GM21825 (cell line): ENCODE data around the gene SBK1.

ENCODE experiments used
- ATAC-seq: cut with Tn5 transposase; IDR thresholded peaks from one replicate; pipeline ENCODE4 v1.9.1; 2021; ENCODE audit warnings: mild to moderate bottlenecking, moderate library complexity; ENCODE audit not compliant: unreplicated experiment

The SBK1 gene

GRCh38 chr16:28304214-28304613, 11.9 kb downstream of the SBK1 start:
- no peak for ATAC-seq

GRCh38 chr16:28307936-28308335, 15.6 kb downstream of the SBK1 start:
- no peak for ATAC-seq

- ATAC-seq = no peak
Observed at GRCh38 chr16:28308794-28309584, 16.7 kb downstream of the SBK1 start.

GRCh38 chr16:28309811-28310311, 17.5 kb downstream of the SBK1 start:
- no peak for ATAC-seq

GRCh38 chr16:28310796-28311195, 18.5 kb downstream of the SBK1 start:
- no peak for ATAC-seq

- no peak for ATAC-seq
Observed at GRCh38 chr16:28311413-28311812, 19.1 kb downstream of the SBK1 start.

GRCh38 chr16:28311913-28312312, 19.6 kb downstream of the SBK1 start:
- ATAC-seq = no peak

GRCh38 chr16:28312327-28312726, 20.0 kb downstream of the SBK1 start:
- ATAC-seq = no peak

- no peak for ATAC-seq
Observed at GRCh38 chr16:28313587-28313986, 21.3 kb downstream of the SBK1 start.

GRCh38 chr16:28316054-28316453, 23.7 kb downstream of the SBK1 start:
- no peak for ATAC-seq

GRCh38 chr16:28317040-28317880, 24.9 kb downstream of the SBK1 start:
- no peak for ATAC-seq

- ATAC-seq = no peak
Observed at GRCh38 chr16:28318042-28318744, 25.9 kb downstream of the SBK1 start.

- no peak for ATAC-seq
Observed at GRCh38 chr16:28319476-28320022, 27.2 kb downstream of the SBK1 start.

- no peak for ATAC-seq
Observed at GRCh38 chr16:28320023-28320561, 27.8 kb downstream of the SBK1 start.

- ATAC-seq = no peak
Observed at GRCh38 chr16:28320741-28321140, 28.4 kb downstream of the SBK1 start.

GRCh38 chr16:28321700-28322411, 29.5 kb downstream of the SBK1 start:
- ATAC-seq = no peak

GRCh38 chr16:28324235-28324886, 32.0 kb downstream of the SBK1 start:
- no peak for ATAC-seq

- no peak for ATAC-seq
Observed at GRCh38 chr16:28324887-28325279, 32.6 kb downstream of the SBK1 start.

- ATAC-seq = no peak
Observed at GRCh38 chr16:28326881-28327610, 34.7 kb downstream of the SBK1 start.
